IMR-90 (cell line): ENCODE data around the gene CYP11A1. TPM values are rescaled to one million over a fixed set of nuclear protein-coding genes. Genes with fewer than 3 reads are reported as not detected.

Source experiments
- ATAC-seq: fragments of 200-7000 bp; cut with Tn5 transposase; 2 replicates; pipeline ENCODE4 v1.9.1; 2020; ENCODE audit warnings: low read depth, mild to moderate bottlenecking, moderate library complexity
- BruUV-seq: library from RNA; stranded (reverse); fragments of 400-500 nt; replicated peaks from 2 replicates; lab custom pipeline; 2021; lab: Mats Ljungman, UMichigan
- CTCF ChIA-PET: fragments of 300-600 bp; formaldehyde crosslinking; extraction: SDS; loops from one replicate; lab custom pipeline; 2021; ENCODE audit warnings: antibody characterized with exemption; lab: Yijun Ruan, JAX
- POLR2A ChIA-PET: fragments of 300-600 bp; sonication (Branson Sonifier 250); formaldehyde crosslinking; loops from one replicate; lab custom pipeline; 2022; ENCODE audit warnings: antibody characterized with exemption; ENCODE audit not compliant: unreplicated experiment; lab: Charles Lee
- DNase-seq: peaks from one replicate; pipeline ENCODE4 v3.0.0; 2013
- H2AFZ ChIP-seq: replicated peaks from 2 replicates; pipeline ENCODE3; 2013; ENCODE audit warnings: low read length, mild to moderate bottlenecking; ENCODE audit not compliant: poor library complexity
- H2AK5ac ChIP-seq: 2 replicates; pipeline ENCODE4 v1.6.1; 2013; ENCODE audit warnings: low read depth, low read length, inconsistent platforms
- H2AK9ac ChIP-seq: replicated peaks from 2 replicates; pipeline ENCODE3; 2013; ENCODE audit warnings: mild to moderate bottlenecking, low read depth, low read length, moderate library complexity; ENCODE audit not compliant: poor library complexity
- H2BK120ac ChIP-seq: 2 replicates; pipeline ENCODE4 v1.6.1; 2013; ENCODE audit warnings: low read depth, low read length, inconsistent platforms
- H2BK15ac ChIP-seq: 3 replicates; pipeline ENCODE4 v1.6.1; 2013; ENCODE audit warnings: low read depth, low read length, inconsistent platforms
- H2BK20ac ChIP-seq: 2 replicates; pipeline ENCODE4 v1.6.1; 2013; ENCODE audit warnings: low read depth, mild to moderate bottlenecking, inconsistent platforms, low read length, moderate library complexity
- H2BK5ac ChIP-seq: 2 replicates; pipeline ENCODE4 v1.6.1; 2013; ENCODE audit warnings: mild to moderate bottlenecking, low read depth, low read length, inconsistent platforms; ENCODE audit not compliant: poor library complexity, severe bottlenecking
- H3K14ac ChIP-seq: replicated peaks from 2 replicates; pipeline ENCODE4 v1.6.1; 2013; ENCODE audit warnings: low read depth, low read length, inconsistent platforms
- H3K18ac ChIP-seq: 2 replicates; pipeline ENCODE4 v1.6.1; 2013; ENCODE audit warnings: low read depth, low read length, control low read depth
- H3K23ac ChIP-seq: 2 replicates; pipeline ENCODE4 v1.6.1; 2013; ENCODE audit warnings: low read depth, low read length, inconsistent platforms
- H3K27ac ChIP-seq: 2 replicates; pipeline ENCODE4 v1.5.1; 2013; ENCODE audit warnings: mild to moderate bottlenecking, control low read depth, low read length; ENCODE audit not compliant: insufficient read depth
- H3K27me3 ChIP-seq: 2 replicates; pipeline ENCODE4 v1.6.1; 2013; ENCODE audit warnings: low read length; ENCODE audit not compliant: control insufficient read depth, insufficient read depth
- H3K36me3 ChIP-seq: 2 replicates; pipeline ENCODE4 v1.6.1; 2013; ENCODE audit warnings: low read length, mixed read lengths; ENCODE audit not compliant: control insufficient read depth, insufficient read depth
- H3K4ac ChIP-seq: 2 replicates; pipeline ENCODE4 v1.6.1; 2013; ENCODE audit warnings: low read depth, low read length, inconsistent platforms
- H3K4me1 ChIP-seq: 2 replicates; pipeline ENCODE4 v1.6.1; 2013; ENCODE audit warnings: low read length, mixed read lengths; ENCODE audit not compliant: control insufficient read depth, insufficient read depth
- H3K4me2 ChIP-seq: 2 replicates; pipeline ENCODE4 v1.6.1; 2013; ENCODE audit warnings: low read depth, mild to moderate bottlenecking, control low read depth, low read length, moderate library complexity
- H3K4me3 ChIP-seq: 2 replicates; pipeline ENCODE4 v1.5.1; 2013; ENCODE audit warnings: low read depth, mild to moderate bottlenecking, control low read depth, low read length, moderate library complexity; ENCODE audit not compliant: insufficient read depth
- H3K56ac ChIP-seq: 2 replicates; pipeline ENCODE4 v1.6.1; 2013; ENCODE audit warnings: low read length, inconsistent platforms; ENCODE audit not compliant: insufficient read depth; ENCODE audit errors: extremely low read depth
- H3K79me1 ChIP-seq, 2 experiments: 2 replicates each; pipeline ENCODE4 v1.6.1; 2013; ENCODE audit warnings: low read length in 2 of 2, inconsistent platforms in 1 of 2, low read depth in 1 of 2
- H3K9ac ChIP-seq: 2 replicates; pipeline ENCODE4 v1.6.1; 2013; ENCODE audit warnings: low read depth, low read length, control low read depth
- H3K9me1 ChIP-seq: 2 replicates; pipeline ENCODE4 v1.6.1; 2013; ENCODE audit warnings: low read length, inconsistent platforms; ENCODE audit not compliant: insufficient read depth
- H3K9me3 ChIP-seq: 2 replicates; pipeline ENCODE4 v1.6.1; 2013; ENCODE audit warnings: low read length; ENCODE audit not compliant: control insufficient read depth, insufficient read depth
- H4K20me1 ChIP-seq: 2 replicates; pipeline ENCODE4 v1.6.1; 2013; ENCODE audit warnings: low read length, inconsistent platforms; ENCODE audit not compliant: insufficient read depth
- H4K5ac ChIP-seq: 2 replicates; pipeline ENCODE4 v1.6.1; 2013; ENCODE audit warnings: mild to moderate bottlenecking, low read depth, low read length, control low read depth
- H4K8ac ChIP-seq, 2 experiments: 2 replicates each; pipeline ENCODE4 v1.6.1; 2013; ENCODE audit warnings: low read depth in 2 of 2, low read length in 2 of 2, control low read depth in 1 of 2, inconsistent platforms in 1 of 2
- H4K91ac ChIP-seq: 2 replicates; pipeline ENCODE4 v1.6.1; 2013; ENCODE audit warnings: low read depth, low read length, inconsistent platforms; ENCODE audit not compliant: insufficient read depth
- BHLHE40 ChIP-seq: fragments of 150-350 bp; IDR thresholded peaks from 2 replicates; pipeline ENCODE4 v1.6.1; 2016; ENCODE audit warnings: mild to moderate bottlenecking, low read depth, low read length
- CEBPB ChIP-seq: IDR thresholded peaks from 2 replicates; pipeline ENCODE4 v1.6.1; 2012; ENCODE audit warnings: low read depth, low read length, improper control_type of control experiment
- CHD1 ChIP-seq: IDR thresholded peaks from 2 replicates; pipeline ENCODE4 v1.6.1; 2012; ENCODE audit warnings: low read depth, low read length, improper control_type of control experiment
- ELK1 ChIP-seq: fragments of 150-350 bp; IDR thresholded peaks from 2 replicates; pipeline ENCODE4 v1.6.1; 2016; ENCODE audit warnings: low read depth, mild to moderate bottlenecking, low read length, moderate library complexity, borderline replicate concordance
- MAFK ChIP-seq: IDR thresholded peaks from 2 replicates; pipeline ENCODE4 v1.6.1; 2012; ENCODE audit warnings: low read depth, low read length, improper control_type of control experiment
- MAZ ChIP-seq: IDR thresholded peaks from 2 replicates; pipeline ENCODE4 v1.6.1; 2012; ENCODE audit warnings: low read depth, mild to moderate bottlenecking, low read length, improper control_type of control experiment, moderate library complexity, borderline replicate concordance
- MXI1 ChIP-seq: IDR thresholded peaks from 2 replicates; pipeline ENCODE4 v1.6.1; 2012; ENCODE audit warnings: low read depth, mild to moderate bottlenecking, low read length, moderate library complexity, borderline replicate concordance
- POLR2A ChIP-seq: IDR thresholded peaks from 2 replicates; pipeline ENCODE4 v1.6.1; 2012; ENCODE audit warnings: mild to moderate bottlenecking, low read depth, low read length
- RAD21 ChIP-seq: IDR thresholded peaks from 2 replicates; pipeline ENCODE4 v1.6.1; 2012; ENCODE audit warnings: low read length, improper control_type of control experiment
- SMC3 ChIP-seq: fragments of 150-350 bp; IDR thresholded peaks from 2 replicates; pipeline ENCODE4 v1.6.1; 2016; ENCODE audit warnings: low read depth, mild to moderate bottlenecking, antibody characterized with exemption, low read length, moderate library complexity
- WGBS, 2 experiments: methylation state at CpG; one replicate each; pipeline versions ENCODE4 v1.1.5 to v1.1.7; 2013; ENCODE audit warnings: missing lambda C conversion rate in 2 of 2; ENCODE audit not compliant: insufficient read length in 1 of 2; ENCODE audit errors: extremely low coverage in 2 of 2; 5-methylcytosine and 5-hydroxymethylcytosine counted together
- dilution Hi-C: fragments of 300-500 bp; cut with HindIII; formaldehyde crosslinking; loops from one replicate; pipeline ENCODE4 v1.14.3; 2018; ENCODE audit warnings: low sequenced_read_pairs; ENCODE audit not compliant: unreplicated experiment
- in situ Hi-C: fragments of 300-500 bp; cut with MboI; formaldehyde crosslinking; loops from 3 replicates; pipeline ENCODE4 v1.14.3; 2019; ENCODE audit warnings: low sequenced_read_pairs, inconsistent platforms, mixed read lengths
- intact Hi-C: fragments of 100-400 bp; cut with micrococcal nuclease; formaldehyde crosslinking; loops from 2 replicates; pipeline ENCODE4 v1.10.0; 2022
- polyA plus RNA-seq, 3 experiments: library from polyadenylated mRNA; depleted of rRNA; stranded (reverse); fragments of >200 nt; gene quantifications; 2 replicates each; pipeline ENCODE4 v1.2.3, GENCODE V29; 2012; ENCODE audit warnings: low replicate concordance in 1 of 3
- total RNA-seq: library from RNA; depleted of rRNA; stranded (reverse); fragments of >200 nt; gene quantifications from 2 replicates; pipeline ENCODE4 v1.2.3, GENCODE V29; 2012

The CYP11A1 gene
- total and polyA plus RNA-seq, 2 of the 4 experiments (the other 2 are of a cell fraction) = 0.18 to 0.50 TPM

DNA sequence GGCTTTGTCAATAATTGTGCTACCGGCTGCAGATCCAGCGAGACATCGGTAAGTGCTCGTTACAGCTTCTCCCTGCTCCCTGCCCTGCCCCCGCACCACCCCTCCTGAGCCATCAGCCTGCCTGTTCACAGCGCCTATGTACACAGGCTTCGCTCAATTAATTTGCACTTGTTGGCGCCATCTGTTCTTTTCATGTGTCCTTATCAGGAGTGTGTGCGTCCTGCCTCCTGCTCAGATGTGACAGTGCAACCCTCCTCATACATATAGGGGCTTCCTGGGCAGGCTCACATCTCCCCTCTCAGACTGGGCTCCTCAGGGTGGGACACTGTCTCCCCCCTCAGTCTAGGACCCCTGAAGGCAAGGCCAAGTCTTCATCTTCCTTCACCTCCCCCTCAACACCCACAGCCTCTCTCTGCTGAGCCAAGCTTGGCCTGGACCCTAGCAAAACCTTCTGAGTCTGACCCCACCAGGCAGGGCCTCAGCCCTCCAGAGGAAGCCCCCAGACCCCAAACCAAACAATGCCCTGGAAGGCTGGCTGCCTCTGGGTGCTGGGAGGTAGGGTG, 54.9 kb downstream of the CYP11A1 start:
- H3K4me1 ChIP-seq = peaks cover 6% of the 10 kb centered on the region; the same call in 1 of the 2 replicates
- in situ Hi-C loops (no loop called here), dilution Hi-C loops (no loop called here)

More for the DNA sequence above, 54.9 kb downstream of the CYP11A1 start:
- 68% methylated on average over 9 of the region's 9 CpGs; no CpG with 5 or more reads in 1 of the 2 experiments for WGBS, 2 experiments
- no peak overlapping the region for H2BK15ac ChIP-seq
- H3K4ac ChIP-seq = no peak overlapping the region
- no peaks in the 10 kb centered on the region for H3K9me1 ChIP-seq
- no peak overlapping the region for H2AK9ac ChIP-seq
- H3K14ac ChIP-seq = no peak overlapping the region
- H3K27me3 ChIP-seq = peaks cover 48% of the 10 kb centered on the region
- no peak overlapping the region for H3K9ac ChIP-seq
- H2AFZ ChIP-seq = no peak overlapping the region
- ChIA-PET CTCF (interaction anchor here (1.7 kb wide), 1 partner anchor 10 kb away, joined by 7 read pairs; no protein-coding TSS in a partner anchor), POLR2A (no interaction called here)
- ATAC-seq = no peak
- no peaks in the 10 kb centered on the region for H3K79me1 ChIP-seq
- H3K23ac ChIP-seq = no peak overlapping the region
- no TSS peak for BruUV-seq
- H3K36me3 ChIP-seq = no peaks in the 10 kb centered on the region
- no peaks in the 10 kb centered on the region for H3K9me3 ChIP-seq
- intact Hi-C loops = no loop called here
- H2BK20ac ChIP-seq = no peak overlapping the region
- no peak overlapping the region for H4K5ac ChIP-seq
- DNase-seq = no peak
- no peak overlapping the region for H4K91ac ChIP-seq
- H3K56ac ChIP-seq = no peak overlapping the region
- no peak overlapping the region for H3K4me3 ChIP-seq
- TF ChIP-seq ELK1 (no peak), MXI1 (no peak), SMC3 (no peak), CEBPB (no peak), MAZ (no peak), CHD1 (no peak), RAD21 (no peak), BHLHE40 (no peak), MAFK (no peak), POLR2A (no peak)
- H3K27ac ChIP-seq = no peak overlapping the region
- no peak overlapping the region for H3K18ac ChIP-seq
- H2AK5ac ChIP-seq = no peak overlapping the region
- no peak overlapping the region for H4K8ac ChIP-seq
- H4K20me1 ChIP-seq = no peaks in the 10 kb centered on the region
- no peak overlapping the region for H2BK5ac ChIP-seq
- H2BK120ac ChIP-seq = no peak overlapping the region
- no peak overlapping the region for H3K4me2 ChIP-seq
